NCI-H524 (cell line): Measurements from ENCODE around the gene FBXW7.

Experiments used
- DNase-seq, 2 experiments: peaks; one replicate each; lab custom pipeline; 2025; lab: John Stamatoyannopoulos, UW

FBXW7 gene

DNA sequence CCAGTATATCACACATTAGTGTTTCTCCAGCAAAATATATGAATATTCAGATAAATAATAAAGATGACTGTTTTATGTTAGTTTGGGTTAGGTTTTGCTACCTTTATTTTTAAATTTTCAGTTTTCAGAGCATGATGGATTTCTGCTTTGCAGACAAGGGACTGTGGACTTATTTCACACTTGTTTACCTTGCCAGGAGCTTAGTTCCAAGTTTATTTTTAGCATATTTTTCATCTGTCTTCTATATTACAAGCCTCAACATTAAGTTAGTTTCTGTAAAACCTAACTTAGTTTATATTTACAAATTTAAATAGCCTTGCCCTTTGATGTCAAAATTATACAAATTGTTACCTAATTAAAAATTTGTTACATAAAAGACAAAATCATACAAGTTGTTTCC is 163.4 kb downstream of the FBXW7 start:
- DNase-seq = no peak

DNA sequence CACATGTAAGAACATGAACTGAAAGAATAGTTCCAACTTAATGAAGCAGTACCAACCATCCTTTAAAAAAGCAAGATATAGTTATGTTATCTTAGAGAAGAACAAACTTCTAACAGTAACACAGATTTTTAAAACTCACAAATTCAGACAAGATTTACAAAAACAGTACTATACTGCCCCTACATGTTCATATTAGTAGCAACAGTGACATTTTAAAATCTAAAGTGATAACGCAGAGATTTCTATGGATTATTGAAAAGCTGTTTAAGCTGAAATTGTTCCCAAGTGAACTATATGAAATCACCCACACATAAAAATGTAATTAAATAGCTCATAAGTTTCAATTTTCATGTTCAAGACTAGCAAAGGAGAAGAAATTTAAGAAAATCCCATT is 166.0 kb downstream of the FBXW7 start:
- DNase-seq = no peak

- DNase-seq = no peak
These were observed 166.5 kb downstream of the FBXW7 start for GRCh38 chr4:152369203-152369901.

- DNase-seq = peak; percentile 8 to 61
These were observed 167.9 kb downstream of the FBXW7 start for GRCh38 chr4:152368001-152368400.

DNA sequence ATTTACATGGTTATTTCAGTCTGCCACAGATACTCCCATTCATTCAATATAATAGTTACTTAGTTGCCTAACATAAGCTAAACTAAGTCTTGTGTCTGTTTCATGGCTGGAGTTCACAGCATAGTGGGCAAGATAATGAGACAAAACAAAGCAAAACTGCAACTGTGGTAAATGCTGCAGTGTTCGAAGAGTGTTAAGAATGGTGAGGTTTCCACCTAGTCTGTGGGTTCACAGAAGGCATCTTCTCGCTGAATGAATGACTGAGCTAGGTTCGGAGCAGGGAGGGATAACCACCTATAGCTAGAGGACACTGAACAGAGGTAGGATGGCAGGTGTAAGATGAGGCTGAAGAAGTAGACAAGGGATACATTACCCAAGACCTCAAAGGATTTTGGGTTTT is 171.0 kb downstream of the FBXW7 start:
- DNase-seq = no peak

- DNase-seq = no peak
These were observed 171.5 kb downstream of the FBXW7 start for GRCh38 chr4:152364383-152364782.

- DNase-seq = no peak
These were observed 172.0 kb downstream of the FBXW7 start for GRCh38 chr4:152363904-152364303.

DNA sequence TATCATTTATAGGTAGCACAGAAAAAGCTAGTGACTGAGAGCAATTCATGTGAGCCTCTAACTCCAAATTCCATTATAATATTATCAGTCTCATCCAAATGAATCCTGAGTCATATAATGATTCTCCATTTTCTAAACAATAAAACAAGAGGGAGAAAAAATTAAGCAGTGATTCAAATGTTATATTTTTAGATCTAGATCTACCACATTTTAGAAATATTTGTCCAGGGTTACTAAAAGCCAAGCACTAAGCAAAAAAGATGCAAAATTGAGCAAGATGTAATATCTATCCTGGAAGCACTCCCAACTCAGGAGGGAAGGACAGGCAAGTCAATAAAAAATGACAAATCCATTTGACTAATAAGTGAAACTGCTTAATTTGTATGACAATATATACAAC is 172.8 kb downstream of the FBXW7 start:
- no peak for DNase-seq

GRCh38 chr4:152360045-152360410 is 175.9 kb downstream of the FBXW7 start:
- no peak for DNase-seq

DNA sequence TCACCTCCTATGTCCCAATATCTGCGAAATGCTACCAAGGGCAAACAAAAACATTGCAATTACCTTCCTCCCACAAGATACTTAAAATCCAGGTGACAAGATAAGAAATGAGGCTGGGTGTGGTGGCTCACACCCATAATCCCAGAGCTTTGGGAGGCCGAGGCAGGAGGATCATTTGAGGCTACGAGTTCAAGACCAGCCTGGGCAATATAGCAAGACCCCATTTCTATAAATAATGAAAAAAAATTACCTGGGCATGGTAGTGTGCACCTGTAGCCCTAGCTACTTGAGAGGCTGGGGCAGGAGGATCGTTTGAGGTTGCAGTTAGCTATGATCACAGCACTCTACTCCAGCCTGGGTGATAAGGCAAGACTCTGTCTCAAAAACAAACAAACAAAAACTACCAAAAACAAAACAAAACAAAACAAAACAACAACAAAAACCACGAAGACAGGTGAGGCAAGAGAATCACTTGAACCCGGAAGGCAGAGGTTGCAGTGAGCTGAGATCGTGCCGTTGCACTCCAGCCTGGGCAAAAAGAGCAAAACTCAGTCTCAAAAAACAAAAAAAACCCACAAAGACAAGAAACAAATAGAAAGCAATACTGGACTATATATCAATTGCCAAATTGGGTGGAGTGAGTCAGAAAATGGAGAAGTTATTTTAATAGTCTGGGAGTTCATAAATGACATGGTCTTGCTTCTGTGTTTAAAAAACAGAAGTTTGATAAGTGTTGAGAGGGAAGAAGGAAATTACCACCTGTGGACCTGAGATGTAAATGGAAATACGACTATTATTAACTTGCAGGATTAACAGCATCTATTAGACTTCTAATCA is 176.5 kb downstream of the FBXW7 start:
- no peak for DNase-seq

- DNase-seq = no peak
These were observed 178.7 kb downstream of the FBXW7 start for GRCh38 chr4:152357206-152357605.

DNA sequence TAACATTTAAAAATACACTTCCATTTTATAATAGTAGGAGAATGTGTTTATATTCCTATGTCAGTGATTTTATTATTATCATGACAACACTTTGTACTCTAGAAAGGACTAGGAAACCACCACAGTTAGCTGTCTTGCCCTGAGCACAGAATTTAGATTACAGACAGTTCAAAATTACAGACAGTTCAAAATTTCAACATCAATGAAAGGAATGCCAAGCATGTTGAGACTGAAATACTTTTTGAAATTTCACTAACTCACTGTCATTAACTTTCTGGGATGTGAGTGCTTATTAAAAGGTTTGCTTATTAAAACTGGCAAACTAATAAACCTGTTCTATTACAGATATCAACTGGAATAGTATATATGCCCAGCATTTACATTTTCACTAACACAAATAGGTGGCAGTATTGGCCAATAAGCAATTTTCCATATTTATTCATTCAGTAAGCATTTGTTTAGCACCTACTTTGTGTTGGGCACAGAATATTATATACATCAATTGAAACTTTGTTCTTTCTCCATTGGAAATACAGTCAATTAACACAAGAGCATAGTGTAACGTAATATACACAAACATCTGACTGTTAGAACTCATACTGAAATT is 179.4 kb downstream of the FBXW7 start:
- no peak for DNase-seq

DNA sequence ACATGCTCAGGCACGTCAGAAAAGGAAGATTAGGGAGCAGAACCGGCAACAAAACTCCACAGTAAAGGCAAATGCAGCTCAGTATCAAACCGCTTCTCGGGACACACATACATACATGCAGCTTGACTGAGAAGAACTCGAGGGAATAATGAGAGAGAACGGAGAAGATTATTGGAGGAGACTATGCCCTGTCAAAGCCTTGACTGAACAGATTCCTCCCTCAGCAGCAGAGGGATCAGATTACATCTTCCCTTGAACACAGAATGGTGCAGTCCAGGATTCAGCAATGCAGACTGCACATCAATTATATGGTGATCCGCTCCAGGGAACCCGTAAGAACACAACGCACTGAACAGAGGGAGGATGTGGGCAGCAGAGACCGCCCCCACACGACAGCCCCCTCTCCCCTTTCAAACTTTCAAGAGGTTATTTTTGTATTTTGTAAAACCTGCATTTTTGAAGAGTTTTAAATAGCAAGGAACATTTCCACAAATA is 183.2 kb downstream of the FBXW7 start:
- peak; percentile 87 to 94 for DNase-seq

DNA sequence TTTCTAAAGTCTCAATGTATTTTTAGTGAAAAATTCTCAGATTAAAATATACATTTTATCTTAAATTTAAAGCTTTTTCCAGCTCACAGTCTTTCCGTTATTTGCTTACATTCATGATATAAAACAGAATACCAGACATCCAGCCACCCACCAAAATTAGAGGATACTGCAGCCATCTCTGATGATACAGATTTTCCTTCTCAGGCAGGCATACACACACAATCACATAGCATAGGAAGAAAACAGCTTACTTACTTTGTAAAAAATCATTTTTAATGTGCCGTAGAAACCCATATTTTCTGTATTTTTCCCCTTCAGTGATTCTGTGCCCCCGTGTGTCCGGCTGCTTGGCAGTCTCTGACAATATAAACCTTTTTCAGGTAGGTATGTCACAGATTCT is 183.7 kb downstream of the FBXW7 start:
- no peak for DNase-seq

- DNase-seq = no peak
These were observed 184.8 kb downstream of the FBXW7 start for GRCh38 chr4:152351080-152351479.

GRCh38 chr4:152348670-152349069 is 187.2 kb downstream of the FBXW7 start:
- no peak for DNase-seq

DNA sequence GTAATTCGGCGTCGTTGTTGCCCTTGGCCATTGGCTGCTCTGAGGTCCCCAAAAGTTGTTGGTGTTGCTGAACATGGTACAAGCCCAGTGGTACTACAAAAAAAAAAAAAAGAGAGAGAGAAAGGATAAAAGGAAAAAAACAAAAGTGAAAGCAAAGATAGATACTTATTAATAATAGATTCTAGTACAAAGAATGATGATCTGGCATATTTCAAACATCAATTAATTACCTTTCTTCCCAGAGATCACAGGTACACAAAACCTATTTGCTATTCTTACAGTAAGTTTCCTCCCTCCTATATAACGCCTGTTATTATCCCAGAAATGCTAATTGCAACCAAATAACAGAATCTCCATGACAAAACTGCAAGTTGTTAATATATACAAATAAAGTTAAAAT is 188.9 kb downstream of the FBXW7 start:
- DNase-seq = no peak

DNA sequence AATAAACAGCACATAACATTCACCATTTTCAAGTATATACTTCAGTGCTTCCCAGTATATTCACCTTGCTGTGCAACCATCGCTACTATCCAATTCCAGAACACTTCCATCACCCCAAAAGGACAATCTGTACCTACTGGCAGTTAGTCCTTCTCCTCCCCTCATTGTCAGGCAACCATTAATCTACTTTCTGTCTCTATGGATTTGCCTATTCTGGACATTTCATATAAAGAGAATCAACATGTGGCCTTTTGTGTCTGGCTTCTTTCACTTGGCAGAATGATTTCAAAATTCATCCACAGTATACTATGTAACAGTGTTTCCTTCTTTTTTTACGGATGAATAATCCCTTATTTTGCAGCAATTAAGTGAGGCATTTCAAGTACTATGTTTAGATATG is 189.4 kb downstream of the FBXW7 start:
- no peak for DNase-seq

DNA sequence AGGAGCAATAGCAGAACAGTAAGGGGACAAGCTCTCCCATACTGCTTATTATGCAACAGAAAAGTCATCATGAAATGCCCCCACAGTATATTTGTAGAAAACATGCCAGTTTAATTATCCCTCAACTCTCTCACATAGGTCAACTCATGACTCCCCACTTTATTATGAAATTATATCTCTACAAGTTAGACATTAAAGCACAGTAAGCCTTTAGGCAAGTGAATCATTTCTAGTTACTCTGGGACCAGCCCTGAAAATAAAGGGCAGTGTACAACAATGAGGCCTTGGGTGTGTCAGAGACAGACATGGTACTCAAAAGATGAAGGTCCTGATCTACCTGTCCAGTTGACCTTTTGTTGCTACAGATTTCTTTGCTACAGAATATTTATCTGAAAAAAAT is 191.9 kb downstream of the FBXW7 start:
- DNase-seq = no peak

GRCh38 chr4:152342293-152342692 is 193.6 kb downstream of the FBXW7 start:
- DNase-seq = no peak

- DNase-seq = no peak
These were observed 195.1 kb downstream of the FBXW7 start for GRCh38 chr4:152340818-152341217.

DNA sequence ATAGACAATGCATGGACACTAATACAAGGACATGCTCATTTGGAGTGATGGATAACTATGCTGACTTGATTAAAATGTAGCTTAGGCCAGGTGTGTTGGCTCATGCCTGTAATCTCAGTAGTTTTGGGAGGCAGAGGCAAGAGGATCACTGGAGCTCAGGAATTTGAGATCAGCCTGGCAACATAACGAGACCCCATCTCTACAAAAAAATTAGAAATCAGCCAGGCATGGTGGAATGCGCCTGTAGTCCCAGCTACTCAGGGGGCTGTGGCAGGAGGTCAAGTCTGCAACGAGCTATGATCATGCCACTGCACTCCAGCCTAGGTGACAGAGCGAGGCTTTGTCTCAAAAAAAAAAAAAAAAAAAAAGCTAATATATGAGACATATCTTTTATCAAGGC is 196.3 kb downstream of the FBXW7 start:
- DNase-seq = no peak

DNA sequence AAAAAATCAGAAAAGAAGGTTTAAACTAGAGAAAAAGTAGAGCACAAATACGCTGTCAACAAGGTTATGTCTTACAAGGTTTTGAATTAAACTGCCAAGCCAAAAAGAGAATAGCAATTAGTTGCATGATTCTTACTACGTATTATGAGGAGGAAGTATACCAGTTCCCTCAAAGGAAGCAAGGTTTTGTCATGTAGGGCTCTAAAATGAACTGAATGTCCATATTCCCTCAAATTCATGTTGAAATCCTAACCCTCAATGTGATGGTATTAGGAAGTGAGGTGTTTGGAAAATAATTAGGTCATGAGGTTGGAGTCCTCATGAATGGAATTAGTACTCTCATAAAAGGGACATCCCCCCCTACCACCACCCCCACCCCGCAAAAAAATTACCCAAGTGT is 201.0 kb downstream of the FBXW7 start:
- no peak for DNase-seq
